ENCODE results near the gene VIPR1. TPM values are rescaled to one million over a fixed set of nuclear protein-coding genes. Genes with fewer than 3 reads are reported as not detected.

Gene VIPR1
- total RNA-seq, 1 experiment from 2014 or later: 19.2 TPM

DNA sequence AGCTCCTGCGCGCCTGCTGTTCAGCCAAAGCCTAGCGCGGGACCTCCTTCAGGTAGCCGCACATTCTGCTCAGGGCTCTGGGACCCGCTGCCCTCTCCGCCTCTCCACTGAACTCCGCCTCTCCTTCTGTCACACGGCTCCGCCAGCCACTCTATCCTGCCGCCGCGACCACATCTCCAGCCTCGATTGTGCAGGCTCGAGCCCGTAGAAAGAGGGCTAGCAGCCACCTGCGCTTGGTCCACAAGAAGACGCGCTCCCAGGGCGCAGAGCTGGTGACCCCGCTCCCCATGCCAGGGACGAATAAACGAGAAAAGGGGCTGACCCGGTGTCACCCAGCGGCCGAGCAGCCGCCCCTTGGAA lies 1.1 kb upstream of the VIPR1 start:
- H3K27me3 Mint-ChIP-seq (ENCODE audit: unreplicated experiment): peaks cover 18% of the 10 kb centered on the region

DNA sequence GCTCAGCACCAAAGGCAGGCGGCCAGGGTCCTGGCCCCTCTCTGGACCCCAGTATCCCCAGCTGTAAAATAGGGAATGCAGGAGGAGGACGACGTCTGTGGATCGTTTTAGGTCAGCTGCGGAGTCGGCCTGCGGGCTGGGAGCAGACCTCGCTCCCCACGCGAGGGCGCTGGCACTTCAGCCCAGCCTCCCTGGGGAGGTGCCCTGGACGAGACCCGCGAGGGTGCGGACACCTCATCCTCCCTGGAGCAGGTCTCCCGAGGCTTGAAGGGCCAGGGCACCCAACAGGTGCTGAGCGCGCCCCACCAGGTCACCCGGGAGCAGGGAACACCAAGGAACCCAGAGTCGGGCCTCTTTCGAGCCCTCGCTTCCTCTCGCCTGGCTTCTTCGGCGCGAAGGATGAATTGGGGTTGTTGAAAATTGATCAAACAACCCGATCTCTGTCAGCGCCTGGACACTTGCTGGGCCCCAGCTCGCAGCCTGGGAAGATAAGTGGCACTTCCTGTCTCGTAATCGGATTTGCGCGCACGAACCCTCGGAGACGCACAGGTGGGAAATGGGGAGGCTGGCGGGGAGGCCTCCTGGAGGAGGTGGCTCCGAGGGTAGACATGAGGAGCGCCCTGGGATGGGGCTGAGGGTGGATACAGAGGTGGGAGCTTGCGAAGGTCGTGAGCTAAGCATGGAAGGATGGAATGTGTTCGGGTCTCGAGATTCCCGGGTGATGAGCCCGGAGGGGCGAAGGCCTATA lies 588 bp upstream of the VIPR1 start:
- CTCF ChIA-PET: interaction anchor here (0.5 to 1.2 kb wide), 12 partner anchors 10 to 411 kb away, joined by 3 to 9 read pairs (median 4); no protein-coding TSS in a partner anchor

More for the DNA sequence above, 1.1 kb upstream of the VIPR1 start:
- CTCF ChIA-PET: interaction anchor here (0.9 kb wide), 1 partner anchor 58 kb away, joined by 3 read pairs; no protein-coding TSS in a partner anchor
- no peaks in the 10 kb centered on the region for H3K9me3 Mint-ChIP-seq (ENCODE audit: low read depth, unreplicated experiment)
- H3K27ac Mint-ChIP-seq (ENCODE audit: unreplicated experiment): no peak overlapping the region
- H3K36me3 Mint-ChIP-seq (ENCODE audit: insufficient read depth, unreplicated experiment): peaks cover 25% of the 10 kb centered on the region
- BruUV-seq (replicated peaks): no TSS peak
- TF ChIP-seq, protein P1, sequence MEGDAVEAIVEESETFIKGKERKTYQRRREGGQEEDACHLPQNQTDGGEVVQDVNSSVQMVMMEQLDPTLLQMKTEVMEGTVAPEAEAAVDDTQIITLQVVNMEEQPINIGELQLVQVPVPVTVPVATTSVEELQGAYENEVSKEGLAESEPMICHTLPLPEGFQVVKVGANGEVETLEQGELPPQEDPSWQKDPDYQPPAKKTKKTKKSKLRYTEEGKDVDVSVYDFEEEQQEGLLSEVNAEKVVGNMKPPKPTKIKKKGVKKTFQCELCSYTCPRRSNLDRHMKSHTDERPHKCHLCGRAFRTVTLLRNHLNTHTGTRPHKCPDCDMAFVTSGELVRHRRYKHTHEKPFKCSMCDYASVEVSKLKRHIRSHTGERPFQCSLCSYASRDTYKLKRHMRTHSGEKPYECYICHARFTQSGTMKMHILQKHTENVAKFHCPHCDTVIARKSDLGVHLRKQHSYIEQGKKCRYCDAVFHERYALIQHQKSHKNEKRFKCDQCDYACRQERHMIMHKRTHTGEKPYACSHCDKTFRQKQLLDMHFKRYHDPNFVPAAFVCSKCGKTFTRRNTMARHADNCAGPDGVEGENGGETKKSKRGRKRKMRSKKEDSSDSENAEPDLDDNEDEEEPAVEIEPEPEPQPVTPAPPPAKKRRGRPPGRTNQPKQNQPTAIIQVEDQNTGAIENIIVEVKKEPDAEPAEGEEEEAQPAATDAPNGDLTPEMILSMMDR (IDR thresholded peaks at IDR 0.05; ENCODE audit: unreplicated experiment): no peak
- intact Hi-C loops (cut with micrococcal nuclease; ENCODE audit: unreplicated experiment): no loop called here
- peaks cover 38% of the 10 kb centered on the region for H3K4me1 Mint-ChIP-seq (ENCODE audit: low read depth, unreplicated experiment)
- peak overlapping the region; percentile 80 for H3K4me3 Mint-ChIP-seq (ENCODE audit: low read depth, unreplicated experiment)
- DNase-seq: no peak

DNA sequence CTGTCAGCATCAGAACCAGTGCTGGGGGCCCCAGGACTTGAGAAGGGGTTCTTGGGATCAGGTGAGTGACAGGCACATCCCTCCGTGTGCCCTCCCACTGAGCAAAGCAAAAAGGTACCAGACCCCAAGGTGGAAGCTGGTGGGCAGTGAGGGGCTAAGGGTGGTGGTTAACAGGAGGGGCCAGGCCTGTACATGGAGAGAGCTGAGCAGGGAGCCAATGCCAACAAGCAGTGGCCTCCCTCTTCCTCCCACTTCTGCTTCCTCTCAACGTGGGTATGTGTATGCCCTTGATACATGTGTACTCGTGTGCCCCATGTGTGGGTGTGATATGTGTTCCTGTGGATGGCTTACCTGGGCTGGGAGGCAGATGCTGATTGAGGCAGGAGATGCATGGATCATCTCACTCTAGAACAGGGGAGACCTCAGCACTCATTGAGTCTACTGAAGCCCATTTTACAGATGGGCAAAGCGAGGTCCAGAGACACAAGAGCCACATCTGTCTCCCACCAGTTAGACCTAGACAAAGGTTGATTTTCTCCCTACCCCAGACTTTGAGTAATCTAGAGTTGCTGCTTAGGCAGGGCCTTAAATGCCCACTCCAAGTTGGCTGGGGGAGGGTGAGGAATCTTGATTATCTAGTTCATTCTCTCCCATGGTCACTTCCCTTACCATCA lies 945 bp downstream of the VIPR1 start:
- Mint-ChIP-seq H3K36me3 (ENCODE audit: insufficient read depth, unreplicated experiment) (peaks cover 21% of the 10 kb centered on the region), H3K27me3 (ENCODE audit: unreplicated experiment) (peaks cover 18% of the 10 kb centered on the region), H3K9me3 (ENCODE audit: low read depth, unreplicated experiment) (no peaks in the 10 kb centered on the region), H3K27ac (ENCODE audit: unreplicated experiment) (no peak overlapping the region), H3K4me1 (ENCODE audit: low read depth, unreplicated experiment) (peaks cover 34% of the 10 kb centered on the region), H3K4me3 (ENCODE audit: low read depth, unreplicated experiment) (peak overlapping the region; percentile 80)
- TF ChIP-seq, protein P1 (IDR thresholded peaks at IDR 0.05; ENCODE audit: unreplicated experiment): no peak
- CTCF ChIA-PET: interaction anchor here (1.1 kb wide), 1 partner anchor 256 kb away, joined by 5 read pairs; no protein-coding TSS in a partner anchor
- no peak for DNase-seq
- intact Hi-C loops (cut with micrococcal nuclease; ENCODE audit: unreplicated experiment): no loop called here
- TSS peak; percentile 24 for BruUV-seq (replicated peaks)

More for the DNA sequence above, 588 bp upstream of the VIPR1 start:
- H3K36me3 Mint-ChIP-seq (ENCODE audit: insufficient read depth, unreplicated experiment): peaks cover 23% of the 10 kb centered on the region
- H3K4me3 Mint-ChIP-seq (ENCODE audit: low read depth, unreplicated experiment): peak overlapping the region; percentile 80
- peak overlapping the region; percentile 72 for H3K27ac Mint-ChIP-seq (ENCODE audit: unreplicated experiment)
- TF ChIP-seq, protein P1 (IDR thresholded peaks at IDR 0.05; ENCODE audit: unreplicated experiment): peak; percentile 22
- DNase-seq: peak; percentile 79
- no TSS peak for BruUV-seq (replicated peaks)
- intact Hi-C loops (cut with micrococcal nuclease; ENCODE audit: unreplicated experiment): no loop called here
- peaks cover 34% of the 10 kb centered on the region for H3K4me1 Mint-ChIP-seq (ENCODE audit: low read depth, unreplicated experiment)
- H3K9me3 Mint-ChIP-seq (ENCODE audit: low read depth, unreplicated experiment): no peaks in the 10 kb centered on the region
- peaks cover 18% of the 10 kb centered on the region for H3K27me3 Mint-ChIP-seq (ENCODE audit: unreplicated experiment)

DNA sequence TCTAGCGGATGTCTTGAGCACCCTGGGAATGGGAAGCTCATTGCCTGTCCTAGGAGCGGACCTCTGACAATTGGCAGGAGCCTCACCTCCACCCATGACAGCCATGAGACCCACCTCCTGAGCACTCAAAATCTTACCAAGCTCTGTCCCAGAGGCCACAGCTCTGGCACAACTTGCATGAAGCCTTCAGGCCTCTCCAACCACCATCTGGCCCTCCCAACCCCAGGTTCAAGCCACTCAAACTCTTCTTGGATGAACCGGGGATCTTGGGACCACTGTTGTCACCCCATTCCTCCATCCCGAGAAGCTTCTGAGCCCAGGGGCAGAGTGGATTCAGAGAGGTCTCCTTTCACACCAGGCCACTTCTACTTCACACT lies 1.5 kb downstream of the VIPR1 start:
- Mint-ChIP-seq H3K4me1 (ENCODE audit: low read depth, unreplicated experiment) (peaks cover 36% of the 10 kb centered on the region), H3K36me3 (ENCODE audit: insufficient read depth, unreplicated experiment) (peaks cover 25% of the 10 kb centered on the region), H3K27ac (ENCODE audit: unreplicated experiment) (no peak overlapping the region), H3K4me3 (ENCODE audit: low read depth, unreplicated experiment) (peak overlapping the region; percentile 80), H3K27me3 (ENCODE audit: unreplicated experiment) (peaks cover 18% of the 10 kb centered on the region), H3K9me3 (ENCODE audit: low read depth, unreplicated experiment) (no peaks in the 10 kb centered on the region)
- intact Hi-C loops (cut with micrococcal nuclease; ENCODE audit: unreplicated experiment): no loop called here
- no TSS peak for BruUV-seq (replicated peaks)
- TF ChIP-seq, protein P1 (IDR thresholded peaks at IDR 0.05; ENCODE audit: unreplicated experiment): no peak
- CTCF ChIA-PET: no interaction called here
- DNase-seq: no peak
